ENCODE data around the gene PIK3R1.

PIK3R1 gene

GRCh38 chr5:68334553-68334886 lies 119.0 kb downstream of the PIK3R1 start:
- DNase-seq, result no peak

GRCh38 chr5:68335075-68335474 lies 119.5 kb downstream of the PIK3R1 start:
- DNase-seq, result no peak

GRCh38 chr5:68336200-68336599 lies 120.6 kb downstream of the PIK3R1 start:
- DNase-seq, result no peak

- no peak for DNase-seq
These were observed 121.7 kb downstream of the PIK3R1 start for GRCh38 chr5:68337235-68337634.

- no peak for DNase-seq
These were observed 124.4 kb downstream of the PIK3R1 start for GRCh38 chr5:68339921-68340321.

GRCh38 chr5:68341006-68341405 lies 125.5 kb downstream of the PIK3R1 start:
- DNase-seq, result no peak

GRCh38 chr5:68342693-68343092 lies 127.1 kb downstream of the PIK3R1 start:
- no peak for DNase-seq

- DNase-seq, result no peak
These were observed 127.9 kb downstream of the PIK3R1 start for GRCh38 chr5:68343421-68343826.

GRCh38 chr5:68344447-68345111 lies 129.0 kb downstream of the PIK3R1 start:
- DNase-seq, result no peak

GRCh38 chr5:68345171-68345570 lies 129.6 kb downstream of the PIK3R1 start:
- DNase-seq, result no peak

GRCh38 chr5:68345582-68345981 lies 130.0 kb downstream of the PIK3R1 start:
- no peak for DNase-seq

GRCh38 chr5:68347536-68347935 lies 132.0 kb downstream of the PIK3R1 start:
- DNase-seq, result no peak

GRCh38 chr5:68348447-68349222 lies 133.1 kb downstream of the PIK3R1 start:
- DNase-seq, result no peak

GRCh38 chr5:68350176-68350575 lies 134.6 kb downstream of the PIK3R1 start:
- DNase-seq, result no peak

All from NCI-H748 treated with DMSO at 0.1 percent for 48 hours (cell line).